ENCODE results near the gene HIVEP3.

The HIVEP3 gene

DNA sequence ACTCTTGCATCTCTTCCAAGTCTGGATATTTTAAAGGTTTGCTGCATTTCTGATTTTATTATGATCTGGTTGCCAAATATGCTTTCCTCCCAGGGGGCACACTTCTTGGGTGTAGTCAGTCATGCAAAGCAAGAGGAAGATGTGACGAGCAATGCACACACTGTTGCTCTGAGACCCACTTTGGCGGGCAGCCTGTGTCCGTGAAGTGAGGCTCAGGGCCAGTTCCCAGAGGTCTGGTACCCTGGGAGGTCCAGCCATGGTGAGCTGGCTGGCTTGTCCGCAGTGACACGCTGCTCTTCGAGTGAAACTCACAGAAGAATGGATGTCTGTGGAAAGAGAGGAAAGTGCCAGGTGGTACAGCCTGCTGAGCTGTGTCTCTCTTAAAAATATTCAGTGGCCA lies 381.5 kb downstream of the HIVEP3 start:
- no peak overlapping the region for H3K4me3 ChIP-seq (ENCODE audit: low read depth, low read length)
- H3K9me3 ChIP-seq (ENCODE audit: control insufficient read depth, insufficient read depth, low read depth, low read length): no peaks in the 10 kb centered on the region
- no peak overlapping the region; the same call in 1 of the 2 replicates for H3K27ac ChIP-seq (ENCODE audit: extremely low read depth, low read depth, low read length)
- CTCF ChIA-PET: interaction anchor here (0.7 to 2.7 kb wide), 7 partner anchors 21 to 1624 kb away, joined by 3 to 21 read pairs (median 4); no protein-coding TSS in a partner anchor
- peaks cover 14% of the 10 kb centered on the region for H3K4me1 ChIP-seq (ENCODE audit: control insufficient read depth, insufficient read depth, low read length)
- POLR2A ChIA-PET: interaction anchor here (1.4 kb wide), 1 partner anchor 21 kb away, joined by 3 read pairs; no protein-coding TSS in a partner anchor
- TF ChIP-seq BCL11A (tag by site-specific recombination; IDR thresholded peaks at IDR 0.05; ENCODE audit: low read depth) (no peak), GLIS1 (tag by site-specific recombination; IDR thresholded peaks at IDR 0.05) (peak; percentile 17; the same call in 1 of the 2 replicates), ZNF585B (tag by site-specific recombination; IDR thresholded peaks at IDR 0.05) (no peak)
- no peaks in the 10 kb centered on the region for H3K36me3 ChIP-seq (ENCODE audit: control insufficient read depth in 2 of 2, insufficient read depth in 1 of 2, low read length in 2 of 2)

DNA sequence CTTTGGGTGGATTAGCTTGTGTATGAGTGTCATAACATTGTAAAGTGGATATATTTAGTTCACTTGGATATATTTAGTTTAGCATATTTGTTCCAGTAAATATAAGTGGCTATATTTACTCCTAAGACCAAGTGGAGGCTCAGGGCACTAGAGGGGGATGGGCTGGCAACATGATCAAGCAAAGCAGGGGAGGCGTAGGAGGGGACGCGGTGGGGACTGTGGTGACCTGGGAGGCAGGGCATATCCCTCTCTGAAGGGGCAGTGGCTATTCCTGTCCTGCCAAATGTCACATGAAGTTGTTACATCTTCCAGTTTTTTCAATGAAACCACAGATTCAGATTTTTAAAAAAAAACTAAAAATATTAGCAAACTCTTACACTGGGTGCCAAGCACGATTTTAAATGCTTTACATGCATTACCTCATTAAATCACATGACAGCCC lies 382.3 kb downstream of the HIVEP3 start:
- CTCF ChIA-PET: interaction anchor here (0.7 to 2.7 kb wide), 6 partner anchors 20 to 826 kb away, joined by 3 to 21 read pairs (median 4); no protein-coding TSS in a partner anchor
- H3K4me1 ChIP-seq (ENCODE audit: control insufficient read depth, insufficient read depth, low read length): peaks cover 14% of the 10 kb centered on the region
- H3K4me3 ChIP-seq (ENCODE audit: low read depth, low read length): no peak overlapping the region
- H3K9me3 ChIP-seq (ENCODE audit: control insufficient read depth, insufficient read depth, low read depth, low read length): no peaks in the 10 kb centered on the region
- no peak overlapping the region for H3K27ac ChIP-seq (ENCODE audit: extremely low read depth, low read depth, low read length)
- no peaks in the 10 kb centered on the region for H3K36me3 ChIP-seq (ENCODE audit: control insufficient read depth in 2 of 2, insufficient read depth in 1 of 2, low read length in 2 of 2)
- POLR2A ChIA-PET: no interaction called here
- TF ChIP-seq EGR2 (tag by site-specific recombination; IDR thresholded peaks at IDR 0.05; ENCODE audit: low read depth) (no peak), ZNF677 (tag by site-specific recombination; IDR thresholded peaks at IDR 0.05) (no peak), ATF2 (tag by site-specific recombination; IDR thresholded peaks at IDR 0.05; ENCODE audit: low read depth) (peak; percentile 33; the same call in 1 of the 2 replicates)

DNA sequence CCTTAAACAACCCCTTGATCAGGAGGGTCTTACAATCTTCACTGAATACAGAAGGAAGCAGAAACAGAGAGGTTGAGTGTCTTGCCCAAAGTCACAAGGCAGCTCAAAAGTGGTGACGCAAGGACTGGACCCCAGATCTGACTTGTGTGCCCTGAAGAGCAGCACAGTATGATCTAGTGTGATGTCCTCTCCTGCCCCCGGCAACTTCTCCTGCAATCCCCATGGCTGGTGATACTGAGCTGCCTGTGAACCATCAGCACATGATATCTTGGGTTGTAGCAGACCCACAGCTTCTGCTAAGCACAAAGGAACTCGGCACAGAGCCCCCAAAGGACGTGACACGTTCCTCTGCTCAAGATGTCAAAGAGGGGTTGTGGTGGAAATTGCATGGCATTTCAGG lies 383.0 kb downstream of the HIVEP3 start:
- CTCF ChIA-PET: interaction anchor here (1.3 to 1.6 kb wide), 3 partner anchors 19 to 39 kb away, joined by 3 to 6 read pairs (median 4); no protein-coding TSS in a partner anchor
- POLR2A ChIA-PET: no interaction called here

More for the DNA sequence above, 383.0 kb downstream of the HIVEP3 start:
- Histone ChIP-seq H3K9me3 (ENCODE audit: control insufficient read depth, insufficient read depth, low read depth, low read length) (no peaks in the 10 kb centered on the region), H3K36me3 (ENCODE audit: control insufficient read depth in 2 of 2, insufficient read depth in 1 of 2, low read length in 2 of 2) (no peaks in the 10 kb centered on the region), H3K4me3 (ENCODE audit: low read depth, low read length) (no peak overlapping the region), H3K4me1 (ENCODE audit: control insufficient read depth, insufficient read depth, low read length) (peaks cover 14% of the 10 kb centered on the region), H3K27ac (ENCODE audit: extremely low read depth, low read depth, low read length) (no peak overlapping the region)
- no peak for TF ChIP-seq ZNF335 (tag by site-specific recombination; conservative IDR thresholded peaks at IDR 0.05)
- TF ChIP-seq GFI1B (tag by site-specific recombination; IDR thresholded peaks at IDR 0.05): no peak
- TF ChIP-seq ZNF155 (tag by site-specific recombination; IDR thresholded peaks at IDR 0.05): no peak
- TF ChIP-seq PRDM1 (tag by site-specific recombination; IDR thresholded peaks at IDR 0.05): no peak
- TF ChIP-seq ZNF266 (tag by site-specific recombination; IDR thresholded peaks at IDR 0.05; ENCODE audit: low read depth): no peak
- no peak for TF ChIP-seq KLF7 (tag by site-specific recombination; IDR thresholded peaks at IDR 0.05; ENCODE audit: borderline replicate concordance)
- TF ChIP-seq KLF8 (tag by site-specific recombination; IDR thresholded peaks at IDR 0.05): no peak
- TF ChIP-seq ZNF560 (tag by site-specific recombination; IDR thresholded peaks at IDR 0.05; ENCODE audit: borderline replicate concordance): no peak
- TF ChIP-seq, protein P1, sequence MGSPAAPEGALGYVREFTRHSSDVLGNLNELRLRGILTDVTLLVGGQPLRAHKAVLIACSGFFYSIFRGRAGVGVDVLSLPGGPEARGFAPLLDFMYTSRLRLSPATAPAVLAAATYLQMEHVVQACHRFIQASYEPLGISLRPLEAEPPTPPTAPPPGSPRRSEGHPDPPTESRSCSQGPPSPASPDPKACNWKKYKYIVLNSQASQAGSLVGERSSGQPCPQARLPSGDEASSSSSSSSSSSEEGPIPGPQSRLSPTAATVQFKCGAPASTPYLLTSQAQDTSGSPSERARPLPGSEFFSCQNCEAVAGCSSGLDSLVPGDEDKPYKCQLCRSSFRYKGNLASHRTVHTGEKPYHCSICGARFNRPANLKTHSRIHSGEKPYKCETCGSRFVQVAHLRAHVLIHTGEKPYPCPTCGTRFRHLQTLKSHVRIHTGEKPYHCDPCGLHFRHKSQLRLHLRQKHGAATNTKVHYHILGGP (tag by site-specific recombination; IDR thresholded peaks at IDR 0.05): no peak
- TF ChIP-seq ZEB2 (tag by site-specific recombination; IDR thresholded peaks at IDR 0.05): no peak
- TF ChIP-seq HOXD13 (CRISPR knock-in tag; IDR thresholded peaks at IDR 0.05; ENCODE audit: borderline replicate concordance): no peak
- TF ChIP-seq ZNF791 (tag by site-specific recombination; IDR thresholded peaks at IDR 0.05): no peak
- TF ChIP-seq ZNF138 (tag by site-specific recombination; IDR thresholded peaks at IDR 0.05; ENCODE audit: borderline replicate concordance): no peak
- no peak for TF ChIP-seq ZNF391 (tag by site-specific recombination; IDR thresholded peaks at IDR 0.05; ENCODE audit: borderline replicate concordance, low read depth)
- no peak for TF ChIP-seq KLF10 (tag by site-specific recombination; IDR thresholded peaks at IDR 0.05)
- no peak for TF ChIP-seq PRDM6 (tag by site-specific recombination; IDR thresholded peaks at IDR 0.05)
- TF ChIP-seq, protein P2, sequence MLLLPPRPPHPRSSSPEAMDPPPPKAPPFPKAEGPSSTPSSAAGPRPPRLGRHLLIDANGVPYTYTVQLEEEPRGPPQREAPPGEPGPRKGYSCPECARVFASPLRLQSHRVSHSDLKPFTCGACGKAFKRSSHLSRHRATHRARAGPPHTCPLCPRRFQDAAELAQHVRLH (tag by site-specific recombination; IDR thresholded peaks at IDR 0.05): no peak
- TF ChIP-seq BCL11B (tag by site-specific recombination; IDR thresholded peaks at IDR 0.05; ENCODE audit: low read depth): no peak
- TF ChIP-seq ZNF529 (tag by site-specific recombination; IDR thresholded peaks at IDR 0.05; ENCODE audit: insufficient replicate concordance): no peak

All from HEK293 (cell line).